Testis (tissue), 3 donors: ENCODE results near the gene ASAP2. TPM values are rescaled to one million over a fixed set of nuclear protein-coding genes. Genes with fewer than 3 reads are reported as not detected.

ENCODE experiments used
- DNase-seq: peaks from one replicate; pipeline ENCODE4 v3.0.0-alpha.2; 2019
- H3K27ac ChIP-seq, 2 donors: fragments of 200-600 bp; sonication (generic); one replicate each; pipeline ENCODE4 v1.5.1; 2019
- H3K27me3 ChIP-seq: fragments of 200-600 bp; sonication (generic); one replicate; pipeline ENCODE4 v1.5.1; 2019
- H3K36me3 ChIP-seq: fragments of 200-600 bp; sonication (generic); one replicate; pipeline ENCODE4 v1.5.1; 2017; ENCODE audit warnings: low read depth; ENCODE audit errors: missing control alignments
- H3K4me1 ChIP-seq: fragments of 200-600 bp; sonication (generic); one replicate; pipeline ENCODE4 v1.5.1; 2019
- H3K4me3 ChIP-seq, 2 donors: fragments of 200-600 bp; sonication (generic); one replicate each; pipeline ENCODE4 v1.5.1; 2017 to 2019
- H3K9me3 ChIP-seq: fragments of 200-600 bp; sonication (generic); one replicate; pipeline ENCODE4 v1.5.1; 2017
- POLR2A ChIP-seq: fragments of 450-650 bp; IDR thresholded peaks from one replicate; pipeline ENCODE4 v1.6.1; 2017; ENCODE audit warnings: antibody characterized with exemption, mild to moderate bottlenecking, moderate library complexity
- WGBS, 2 donors: methylation state at CpG; one replicate each; pipeline ENCODE4 v1.1.5; 2018; 5-methylcytosine and 5-hydroxymethylcytosine counted together
- intact Hi-C: fragments of 100-400 bp; cut with DNase I; formaldehyde crosslinking; loops from one replicate; pipeline ENCODE4 v1.15.1; 2023; ENCODE audit warnings: low total_unique reads
- polyA plus RNA-seq: library from polyadenylated mRNA; stranded (reverse); fragments of 350-450 nt; fragmentation: Illumina TruSeq; extraction: RNeasy Lipid Tissue Mini Kit (QIAGEN cat#74804); gene quantifications from one replicate; pipeline ENCODE4 v1.2.3, GENCODE V29; 2014; ENCODE audit warnings: low read depth, low replicate concordance; ENCODE audit not compliant: insufficient read depth
- total RNA-seq, 2 donors: library from RNA; depleted of rRNA; stranded (reverse); fragments of >200 nt; gene quantifications; one replicate each; pipeline ENCODE4 v1.2.3, GENCODE V29; 2016
- TF ChIP-seq, protein P1 (sequence below), 3 experiments: fragments of 450-650 bp in 2 of 3; fragments of 200-600 bp in 1 of 3; sonication (generic) in 1 of 3; IDR thresholded peaks; one replicate each; pipeline ENCODE4 v1.5.1; 2016 to 2019; ENCODE audit warnings: antibody characterized with exemption in 3 of 3, mild to moderate bottlenecking in 2 of 3, moderate library complexity in 1 of 3

The ASAP2 gene
- total and polyA plus RNA-seq, 3 donors from 2014 or later, result 42.4 to 87.2 (median 79.0) TPM

DNA sequence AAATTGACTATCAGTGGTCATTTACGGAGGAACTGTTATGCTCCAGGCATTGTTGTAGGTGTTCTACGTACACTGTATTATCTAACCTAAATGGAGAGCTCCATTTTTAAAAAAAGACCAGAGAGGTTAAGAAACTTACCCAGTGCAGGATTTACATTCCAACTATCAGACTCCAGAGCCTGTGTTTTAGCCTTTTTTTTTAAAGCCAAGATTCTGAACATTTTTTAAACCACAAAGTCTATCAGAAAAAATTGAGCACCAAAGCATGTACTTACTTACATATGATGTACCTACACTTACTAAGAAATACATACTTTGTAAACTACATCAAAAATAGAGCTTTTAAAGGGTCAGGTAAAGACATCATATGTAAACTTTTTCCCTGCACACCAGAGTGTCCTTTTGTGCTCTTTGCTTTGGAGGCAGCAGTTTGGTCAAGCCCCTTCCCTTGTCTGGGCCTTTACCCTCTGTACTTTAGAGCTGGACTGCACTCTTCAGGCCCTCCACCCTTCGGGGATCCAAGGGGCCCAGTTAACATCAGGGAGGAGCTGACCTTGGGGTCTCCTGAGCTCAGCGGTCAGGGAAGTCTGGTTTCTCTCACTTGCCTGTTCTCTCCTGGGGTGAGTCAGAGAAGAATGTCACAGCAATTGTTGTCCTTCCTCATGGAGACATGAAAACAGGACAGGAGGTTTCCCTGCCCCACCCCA is 158.3 kb downstream of the ASAP2 start:
- no peak overlapping the region for H3K4me3 ChIP-seq
- H3K36me3 ChIP-seq, result no peaks in the 10 kb centered on the region
- no peaks in the 10 kb centered on the region for H3K27me3 ChIP-seq
- WGBS, 2 donors, result 72 to 76% methylated on average over 4 of the region's 4 CpGs
- intact Hi-C loops, result no loop called here
- H3K4me1 ChIP-seq, result no peaks in the 10 kb centered on the region
- H3K27ac ChIP-seq, result no peak overlapping the region
- H3K9me3 ChIP-seq, result no peaks in the 10 kb centered on the region
- TF ChIP-seq, protein P1, sequence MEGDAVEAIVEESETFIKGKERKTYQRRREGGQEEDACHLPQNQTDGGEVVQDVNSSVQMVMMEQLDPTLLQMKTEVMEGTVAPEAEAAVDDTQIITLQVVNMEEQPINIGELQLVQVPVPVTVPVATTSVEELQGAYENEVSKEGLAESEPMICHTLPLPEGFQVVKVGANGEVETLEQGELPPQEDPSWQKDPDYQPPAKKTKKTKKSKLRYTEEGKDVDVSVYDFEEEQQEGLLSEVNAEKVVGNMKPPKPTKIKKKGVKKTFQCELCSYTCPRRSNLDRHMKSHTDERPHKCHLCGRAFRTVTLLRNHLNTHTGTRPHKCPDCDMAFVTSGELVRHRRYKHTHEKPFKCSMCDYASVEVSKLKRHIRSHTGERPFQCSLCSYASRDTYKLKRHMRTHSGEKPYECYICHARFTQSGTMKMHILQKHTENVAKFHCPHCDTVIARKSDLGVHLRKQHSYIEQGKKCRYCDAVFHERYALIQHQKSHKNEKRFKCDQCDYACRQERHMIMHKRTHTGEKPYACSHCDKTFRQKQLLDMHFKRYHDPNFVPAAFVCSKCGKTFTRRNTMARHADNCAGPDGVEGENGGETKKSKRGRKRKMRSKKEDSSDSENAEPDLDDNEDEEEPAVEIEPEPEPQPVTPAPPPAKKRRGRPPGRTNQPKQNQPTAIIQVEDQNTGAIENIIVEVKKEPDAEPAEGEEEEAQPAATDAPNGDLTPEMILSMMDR (IDR thresholded peaks at IDR 0.05), result no peak
- TF ChIP-seq POLR2A, result no peak
- no peak for DNase-seq

DNA sequence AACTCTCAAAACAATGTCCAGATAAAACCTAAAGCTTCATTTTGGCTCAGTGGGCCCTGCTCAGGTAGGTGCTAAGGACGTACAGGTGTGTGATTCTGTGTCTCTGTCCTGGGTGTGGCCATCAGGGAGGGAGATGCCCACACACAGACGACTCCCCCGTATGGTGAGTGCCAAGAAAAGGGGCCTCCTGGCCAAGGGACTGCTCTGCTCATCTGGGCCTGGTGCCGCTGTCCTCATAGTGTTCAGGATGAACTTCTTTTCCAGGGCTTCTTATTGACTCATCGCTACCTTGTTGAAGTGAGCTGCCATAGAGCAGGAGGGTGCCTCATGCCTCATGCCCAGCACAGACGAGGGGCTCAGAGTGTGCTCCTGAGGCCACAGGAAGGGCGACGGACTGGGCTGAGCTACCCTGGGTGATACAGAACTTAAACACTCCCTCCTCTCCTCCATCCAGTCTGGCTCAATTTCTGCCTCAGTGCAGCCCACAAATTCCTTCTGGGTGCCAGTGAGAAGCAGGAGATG is 158.9 kb downstream of the ASAP2 start:
- H3K27ac ChIP-seq, result no peak overlapping the region
- H3K9me3 ChIP-seq, result no peaks in the 10 kb centered on the region
- intact Hi-C loops, result no loop called here
- H3K4me3 ChIP-seq, result no peak overlapping the region
- H3K27me3 ChIP-seq, result no peaks in the 10 kb centered on the region
- no peak for TF ChIP-seq POLR2A
- TF ChIP-seq, protein P1 (IDR thresholded peaks at IDR 0.05), result no peak
- H3K36me3 ChIP-seq, result no peaks in the 10 kb centered on the region
- 85 to 86% methylated on average over 6 to 8 of the region's 8 CpGs for WGBS, 2 donors
- no peak for DNase-seq
- no peaks in the 10 kb centered on the region for H3K4me1 ChIP-seq

DNA sequence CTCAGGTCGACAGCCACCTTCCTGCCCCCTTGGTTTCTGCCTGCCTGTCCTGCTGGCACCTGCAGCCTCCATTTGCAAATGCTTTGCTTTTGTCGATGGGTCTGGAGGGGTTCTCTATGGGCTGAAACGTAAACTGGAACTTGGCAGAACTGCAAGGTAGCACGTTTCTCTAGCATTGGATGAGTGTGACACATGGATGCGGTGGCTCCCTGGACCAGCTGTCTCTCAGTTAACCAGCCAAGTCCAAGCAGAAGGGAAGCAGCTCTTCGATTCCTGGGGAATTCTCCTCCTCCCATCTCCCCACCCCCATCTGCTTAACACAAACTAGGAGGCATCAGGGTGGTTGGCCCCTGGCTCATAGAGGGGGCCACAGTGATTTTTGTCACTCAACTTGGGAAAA is 159.4 kb downstream of the ASAP2 start:
- no peaks in the 10 kb centered on the region for H3K4me1 ChIP-seq
- no peaks in the 10 kb centered on the region for H3K9me3 ChIP-seq
- no peaks in the 10 kb centered on the region for H3K36me3 ChIP-seq
- 90 to 94% methylated on average over 3 to 6 of the region's 6 CpGs for WGBS, 2 donors
- H3K27me3 ChIP-seq, result no peaks in the 10 kb centered on the region
- H3K4me3 ChIP-seq, result no peak overlapping the region
- intact Hi-C loops, result no loop called here
- no peak for DNase-seq
- no peak overlapping the region for H3K27ac ChIP-seq
- no peak for TF ChIP-seq POLR2A
- TF ChIP-seq, protein P1 (IDR thresholded peaks at IDR 0.05), result no peak

DNA sequence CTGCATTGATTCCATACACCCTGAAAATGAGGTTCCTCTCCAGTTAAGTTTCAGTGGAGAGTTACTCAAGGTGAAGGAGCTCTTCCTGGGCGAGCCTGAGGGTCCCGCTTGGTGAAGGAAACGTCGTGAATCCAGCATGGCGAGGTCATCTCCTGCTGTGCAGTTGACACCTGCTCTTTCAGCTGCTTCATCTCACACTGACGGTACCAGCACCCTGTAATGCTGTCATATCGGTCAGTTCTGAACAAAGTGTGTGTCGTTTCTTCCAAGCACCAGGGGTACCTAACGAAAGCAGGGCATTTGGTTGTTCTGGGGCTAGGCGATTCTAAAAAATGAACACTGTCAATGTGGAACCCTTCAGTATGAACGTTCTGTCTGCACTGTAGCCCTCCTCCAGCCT is 164.1 kb downstream of the ASAP2 start:
- 90 to 95% methylated on average over 11 of the region's 11 CpGs for WGBS, 2 donors
- Histone ChIP-seq H3K4me3 (no peak overlapping the region), H3K36me3 (no peaks in the 10 kb centered on the region), H3K4me1 (no peaks in the 10 kb centered on the region), H3K9me3 (no peaks in the 10 kb centered on the region), H3K27me3 (no peaks in the 10 kb centered on the region), H3K27ac (no peak overlapping the region)
- intact Hi-C loops, result no loop called here
- TF ChIP-seq, protein P1 (IDR thresholded peaks at IDR 0.05), result no peak
- TF ChIP-seq POLR2A, result no peak
- DNase-seq, result no peak

DNA sequence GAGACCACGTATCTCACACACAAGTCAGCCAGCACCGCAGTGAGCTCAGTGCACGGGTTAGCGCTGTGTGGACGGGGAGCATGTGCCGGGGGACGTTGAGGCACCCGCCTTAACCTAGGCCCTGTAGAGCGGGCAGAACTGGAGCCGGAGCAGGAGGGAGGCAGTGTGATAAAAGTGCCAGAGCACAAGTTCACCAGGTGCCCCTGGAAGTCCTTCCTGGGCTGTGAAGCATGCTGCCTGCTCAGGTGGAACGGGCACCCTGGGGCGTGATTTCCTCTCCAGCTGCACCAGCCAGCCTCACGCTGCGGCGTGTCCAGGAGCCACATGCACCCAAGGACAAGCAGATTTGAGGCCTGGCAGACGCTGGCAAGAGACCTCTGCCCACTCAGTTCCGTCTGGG is 166.4 kb downstream of the ASAP2 start:
- no peaks in the 10 kb centered on the region for H3K27me3 ChIP-seq
- DNase-seq, result no peak
- intact Hi-C loops, result no loop called here
- TF ChIP-seq POLR2A, result no peak
- TF ChIP-seq, protein P1 (IDR thresholded peaks at IDR 0.05), result no peak
- no peaks in the 10 kb centered on the region for H3K4me1 ChIP-seq
- no peak overlapping the region for H3K27ac ChIP-seq
- no peaks in the 10 kb centered on the region for H3K9me3 ChIP-seq
- H3K36me3 ChIP-seq, result no peaks in the 10 kb centered on the region
- H3K4me3 ChIP-seq, result no peak overlapping the region
- WGBS, 2 donors, result 91 to 95% methylated on average over 7 to 17 of the region's 17 CpGs
